GM19238 (cell line): Measurements from ENCODE around the gene GRAP2.
A peak's percentile ranks its signal among the peaks of the same experiment; 100 is the strongest.
"Not testable (repeated sequence)": the region's sequence is repeated elsewhere in the genome, so short reads cannot be mapped to it uniquely, and the experiment has no call there.

Experiments
- DNase-seq: peaks from one replicate; pipeline ENCODE4 v3.0.0; 2011; ENCODE audit warnings: low spot score; ENCODE audit not compliant: insufficient read length

Gene GRAP2

DNA sequence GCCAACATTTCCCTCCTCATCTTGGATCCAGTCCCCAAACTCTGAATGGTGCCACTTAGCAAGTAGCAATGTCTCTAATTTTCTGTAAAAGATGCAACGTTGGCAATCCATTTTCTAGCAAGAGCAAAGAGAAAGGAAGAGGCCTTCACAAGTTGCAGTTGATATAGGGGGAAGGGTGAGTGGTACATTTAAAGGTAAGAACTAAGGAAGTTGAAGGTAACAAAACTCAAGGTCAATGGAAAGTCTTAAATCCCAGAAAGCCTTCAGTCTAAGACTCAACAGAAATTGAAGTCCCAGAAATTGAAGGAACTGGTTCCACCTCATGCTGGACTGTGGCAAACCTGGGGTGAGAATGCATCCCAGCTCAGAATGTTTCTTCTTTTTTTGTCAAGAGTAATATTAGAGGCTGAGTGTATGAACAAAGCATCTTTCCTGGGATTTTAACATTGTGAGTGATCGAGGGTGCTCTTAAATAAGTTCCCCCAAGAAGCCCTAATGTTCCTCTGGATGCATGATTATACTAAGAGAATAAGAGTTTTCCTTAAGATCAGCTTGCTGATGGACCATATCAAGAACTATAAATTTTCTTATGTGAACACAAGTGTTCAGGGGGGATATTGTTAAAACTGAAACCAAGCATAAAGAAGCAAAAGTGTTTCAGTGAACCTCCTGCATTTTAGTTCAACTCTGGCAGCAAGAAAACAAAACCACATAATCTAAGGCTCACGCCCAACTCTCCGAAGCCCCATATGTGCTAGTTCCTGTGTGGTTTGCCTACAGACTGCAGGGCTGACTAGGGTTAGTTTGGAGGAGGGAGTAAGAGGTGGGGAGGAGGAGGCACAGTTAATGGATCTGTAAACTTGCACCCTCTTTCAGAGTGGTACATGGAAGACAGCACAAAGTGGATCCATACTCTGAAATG, at the start of gene GRAP2:
Gene GRAP2 (plus strand): TSS at position 779 of the 922 bp plus-strand sequence. CDS start 46,023 bp downstream, outside the sequence.
- DNase-seq: peak; percentile 23

DNA sequence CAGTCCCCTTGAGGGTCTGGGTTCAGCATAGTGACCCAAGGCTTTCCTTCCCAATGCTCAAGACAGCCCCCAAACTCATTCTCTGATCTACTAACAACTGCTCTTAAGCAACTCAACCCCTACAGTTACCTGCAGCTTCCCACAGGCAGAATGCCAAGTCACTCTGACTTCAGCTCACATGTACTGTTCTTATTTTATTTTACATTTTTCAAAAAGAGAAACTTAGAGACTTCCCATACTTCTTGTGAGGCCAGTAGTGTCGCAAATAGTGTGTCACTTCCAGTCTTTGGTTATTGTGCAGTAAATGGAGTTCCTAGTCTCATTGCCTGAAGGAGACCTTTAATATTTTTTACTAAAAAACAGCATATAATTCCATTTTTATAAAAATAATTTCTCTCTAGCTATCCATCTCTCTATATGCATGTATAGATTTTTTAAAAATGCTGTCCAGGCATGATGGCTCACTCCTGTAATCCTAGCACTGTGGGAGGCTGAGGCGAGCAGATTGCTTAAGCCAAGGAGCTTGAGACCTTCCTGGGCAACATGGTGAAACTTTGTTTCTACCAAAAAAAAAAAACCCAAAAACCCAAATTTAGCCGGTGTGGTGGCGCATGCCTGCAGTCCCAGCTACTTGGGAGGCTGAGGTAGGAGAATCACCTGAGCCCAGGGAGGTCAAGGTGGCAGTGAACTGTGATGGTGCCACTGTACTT, 49.1 kb upstream of the GRAP2 start:
- DNase-seq: no peak

DNA sequence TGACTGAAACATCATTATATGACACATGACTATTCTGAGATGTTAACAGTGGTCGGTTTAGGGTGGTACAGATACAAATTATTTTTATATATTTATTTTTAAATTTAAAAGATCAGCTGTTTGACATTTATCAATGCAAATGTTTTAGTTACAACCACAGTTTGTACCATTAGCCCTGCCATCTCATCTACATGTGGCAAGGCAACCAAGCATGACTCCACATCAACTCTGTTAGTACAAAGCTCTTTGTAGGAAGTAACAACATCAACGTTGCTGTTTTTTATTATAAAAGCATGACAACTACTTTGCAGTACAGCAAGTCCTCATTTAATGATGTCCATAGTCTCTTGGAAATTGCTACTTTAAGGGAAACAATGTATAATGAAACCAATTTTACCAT, 48.1 kb upstream of the GRAP2 start:
- DNase-seq: no peak

DNA sequence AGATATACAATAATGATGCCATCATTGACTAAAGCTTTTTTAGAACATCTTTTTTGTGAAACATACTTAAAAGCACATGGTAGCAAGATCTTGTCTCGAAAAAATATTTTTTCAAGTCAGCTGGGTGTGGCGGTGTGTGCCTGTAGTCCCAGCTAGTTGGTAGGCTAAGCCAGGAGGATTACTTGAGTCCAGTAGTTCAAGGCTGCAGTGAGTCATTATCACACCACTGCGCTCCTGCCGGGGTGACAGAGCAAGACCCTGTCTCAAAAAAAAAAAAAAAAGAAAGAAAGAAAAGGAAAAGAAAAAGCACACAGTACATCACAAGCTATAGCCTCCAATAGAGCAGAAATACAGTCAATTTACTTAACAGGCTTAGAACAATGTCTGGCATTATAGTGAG, 44.3 kb upstream of the GRAP2 start:
- DNase-seq: no peak

DNA sequence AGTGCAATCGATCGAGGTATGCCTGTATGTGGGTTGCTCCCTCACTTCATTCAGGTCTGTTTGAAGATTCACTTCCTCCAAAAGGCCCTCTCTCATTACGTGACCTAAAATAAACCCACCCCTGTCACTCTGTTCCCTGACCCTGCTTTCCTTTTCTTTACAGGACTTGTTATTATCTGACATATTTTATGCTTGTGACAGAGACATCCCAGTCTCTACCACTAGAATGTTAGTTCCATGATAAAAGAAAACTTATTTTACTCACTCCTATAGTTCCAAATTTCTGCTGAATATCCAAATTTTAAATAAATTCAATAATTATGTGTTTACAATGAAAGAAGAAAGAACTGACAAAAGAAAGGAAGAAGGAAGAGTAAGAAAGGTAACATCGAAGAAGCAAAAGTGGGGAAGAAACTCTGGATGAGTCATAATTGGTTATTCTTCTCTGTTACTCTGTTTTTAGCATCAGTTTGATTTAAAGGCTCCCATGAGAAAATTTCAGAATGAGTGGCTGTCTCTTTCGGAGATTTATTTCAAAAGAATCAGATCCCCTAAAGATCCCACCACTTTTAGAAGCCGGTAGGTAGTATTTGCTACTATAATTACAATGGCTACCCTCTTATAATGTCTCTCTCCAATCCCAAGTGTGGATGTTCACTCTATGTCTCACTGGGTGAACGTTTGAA, 40.8 kb upstream of the GRAP2 start:
- DNase-seq: no peak

DNA sequence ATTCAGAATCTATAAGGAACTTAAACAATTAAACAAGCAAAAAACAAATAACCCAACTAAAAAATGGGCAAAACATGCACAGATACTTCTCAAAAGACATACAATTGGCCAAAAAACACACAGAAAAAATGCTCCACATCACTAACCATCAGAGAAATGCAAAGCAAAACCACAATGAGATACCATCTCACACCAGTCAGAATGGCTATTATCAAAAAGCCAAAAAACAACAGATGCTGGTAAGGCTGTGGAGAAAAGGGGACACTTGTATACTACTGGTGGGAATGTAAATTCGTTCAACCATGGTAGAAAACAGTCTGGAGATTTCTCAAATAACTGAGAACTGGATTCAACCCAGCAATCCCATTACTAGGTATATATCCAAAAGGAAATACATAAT, 32.1 kb upstream of the GRAP2 start:
- no peak for DNase-seq

DNA sequence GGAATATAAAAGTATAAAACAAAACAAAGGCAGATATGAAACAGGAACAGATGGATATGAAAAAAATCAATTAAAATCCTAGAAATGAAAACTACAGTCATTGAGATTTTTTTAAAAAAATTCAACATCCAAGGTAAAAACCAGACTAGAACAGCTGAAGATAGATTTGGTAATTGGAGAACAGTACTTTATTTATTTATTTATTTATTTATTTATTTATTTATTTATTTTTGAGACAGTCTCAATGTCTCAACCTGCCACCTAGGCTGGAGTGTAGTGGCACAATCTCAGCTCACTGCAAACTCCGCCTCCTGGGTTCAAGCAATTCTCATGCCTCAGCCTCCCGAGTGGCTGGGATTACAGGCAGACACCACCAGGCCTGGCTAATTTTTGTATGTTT, 31.1 kb upstream of the GRAP2 start:
- not testable (repeated sequence) for DNase-seq

DNA sequence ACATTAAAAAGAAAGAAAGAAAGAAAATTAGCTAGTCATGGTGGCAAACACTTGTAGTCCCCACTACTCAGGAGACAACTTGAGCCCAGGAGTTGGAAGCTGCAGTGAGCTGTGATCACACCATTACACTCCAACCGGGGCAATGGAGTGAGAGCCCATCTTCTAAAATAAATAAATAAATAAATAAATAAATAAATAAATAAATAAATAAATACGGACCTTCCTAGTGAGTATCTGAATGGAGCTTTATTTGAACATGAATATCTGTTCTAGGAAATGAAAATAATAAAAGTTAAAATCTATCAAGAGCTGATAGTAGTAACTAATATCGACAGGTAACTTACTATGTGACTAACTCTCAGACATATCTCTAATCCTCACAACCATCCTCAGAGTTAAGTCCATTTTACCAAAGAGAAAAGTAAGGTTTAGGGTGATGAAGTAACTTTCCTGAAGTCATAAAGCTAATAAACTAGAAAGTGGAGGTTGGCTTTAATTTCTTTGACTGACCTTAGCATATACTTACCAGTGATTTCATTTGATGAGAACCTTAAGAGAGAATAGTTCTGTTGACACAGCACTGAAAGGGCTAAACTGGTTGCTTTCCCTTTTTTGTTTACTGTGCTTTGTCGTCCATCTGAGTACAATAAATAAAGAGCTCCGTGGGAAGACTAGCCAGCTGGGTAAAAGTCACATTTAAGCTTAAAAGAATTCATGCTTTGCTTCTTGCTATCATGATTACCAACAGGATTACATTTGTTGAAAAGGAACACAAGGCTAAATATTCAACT, 29.7 kb upstream of the GRAP2 start:
- DNase-seq: no peak

DNA sequence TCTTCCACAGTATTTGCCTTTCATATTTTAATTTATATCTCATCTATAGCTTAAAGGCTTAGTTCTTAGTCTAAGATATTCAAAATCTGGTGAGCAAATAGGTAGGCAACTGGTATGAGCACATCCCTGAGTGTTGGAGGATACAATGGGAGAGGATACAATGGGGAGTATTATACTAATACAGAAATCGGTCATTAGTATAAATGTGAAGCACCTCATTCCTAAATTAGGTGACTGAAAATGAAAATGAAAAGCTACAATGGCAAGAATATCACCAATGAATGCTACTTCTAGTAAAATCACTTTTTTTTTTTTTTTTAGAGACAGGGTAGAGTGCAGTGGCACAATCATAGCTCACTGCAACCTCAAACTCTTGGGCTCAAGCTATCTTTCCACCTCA, 28.3 kb upstream of the GRAP2 start:
- no peak for DNase-seq

DNA sequence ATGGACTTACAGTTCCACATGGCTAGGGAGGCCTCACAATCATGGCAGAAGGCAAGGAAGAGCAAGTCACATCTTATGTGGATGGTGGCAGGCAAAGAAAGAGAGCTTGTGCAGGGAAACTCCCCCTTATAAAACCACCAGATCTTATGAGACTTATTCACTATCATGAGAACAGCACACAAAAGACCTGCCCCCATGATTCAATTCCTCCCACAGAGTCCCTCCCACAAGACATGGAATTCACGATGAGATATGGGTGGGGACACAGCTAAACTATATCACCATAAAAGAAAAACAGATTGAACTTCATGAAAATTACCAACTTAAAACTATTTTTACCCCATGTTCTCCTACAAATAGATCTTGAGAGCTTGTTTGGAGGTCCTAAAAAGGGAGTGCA, 26.9 kb upstream of the GRAP2 start:
- DNase-seq: no peak

DNA sequence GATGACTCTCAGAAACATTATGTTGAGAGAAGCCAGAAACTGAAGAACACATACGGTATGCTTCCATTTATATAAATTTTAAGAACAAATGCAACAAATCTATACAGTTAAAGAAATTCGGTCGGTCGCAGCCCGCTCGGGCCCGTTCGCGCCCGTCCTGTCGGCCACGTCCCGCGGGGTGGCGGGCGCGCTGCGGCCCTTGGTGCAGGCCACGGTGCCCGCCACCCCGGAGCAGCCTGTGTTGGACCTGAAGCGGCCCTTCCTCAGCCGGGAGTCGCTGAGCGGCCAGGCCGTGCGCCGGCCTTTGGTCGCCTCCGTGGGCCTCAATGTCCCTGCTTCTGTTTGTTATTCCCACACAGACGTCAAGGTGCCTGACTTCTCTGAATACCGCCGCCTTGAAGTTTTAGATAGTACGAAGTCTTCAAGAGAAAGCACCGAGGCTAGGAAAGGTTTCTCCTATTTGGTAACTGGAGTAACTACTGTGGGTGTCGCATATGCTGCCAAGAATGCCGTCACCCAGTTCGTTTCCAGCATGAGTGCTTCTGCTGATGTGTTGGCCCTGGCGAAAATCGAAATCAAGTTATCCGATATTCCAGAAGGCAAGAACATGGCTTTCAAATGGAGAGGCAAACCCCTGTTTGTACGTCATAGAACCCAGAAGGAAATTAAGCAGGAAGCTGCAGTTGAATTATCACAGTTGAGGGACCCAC, 25.6 kb upstream of the GRAP2 start:
- DNase-seq: not testable (repeated sequence)

DNA sequence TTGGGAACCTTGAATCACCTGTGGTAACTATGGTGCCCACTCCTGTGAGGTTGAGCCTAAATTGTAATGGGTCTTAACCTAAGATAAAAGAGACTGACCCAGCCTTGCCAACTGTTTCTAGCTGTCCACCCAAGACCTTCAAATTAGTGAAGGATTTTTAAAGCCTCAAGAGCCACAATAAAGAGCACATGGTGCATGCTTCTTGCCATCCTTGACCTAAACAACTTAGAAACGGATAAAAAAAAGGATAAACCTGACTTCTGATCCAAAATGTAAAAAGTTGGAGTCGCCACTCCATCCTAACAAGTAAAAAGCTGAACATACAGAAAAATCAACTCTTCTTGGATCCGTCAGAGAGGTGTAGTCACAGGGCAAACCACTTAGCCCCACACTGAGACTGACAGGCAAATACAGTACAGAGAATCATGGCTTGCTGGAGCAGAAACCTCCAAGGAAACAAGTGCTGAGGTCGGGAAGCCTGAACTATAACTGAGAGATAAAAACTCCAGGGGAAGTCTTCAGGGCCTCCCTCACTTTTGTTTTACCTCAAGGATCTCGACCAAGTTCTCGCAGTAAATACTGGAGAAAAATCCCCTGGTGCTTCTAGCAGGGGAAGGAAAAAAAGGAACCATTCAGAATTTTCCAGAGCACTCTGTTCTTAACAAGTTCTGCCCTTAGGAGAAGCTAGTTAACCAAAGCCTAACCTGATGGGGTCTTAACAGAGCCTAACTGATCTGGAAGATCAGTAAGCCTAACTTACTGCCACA, 23.6 kb upstream of the GRAP2 start:
- DNase-seq: no peak

DNA sequence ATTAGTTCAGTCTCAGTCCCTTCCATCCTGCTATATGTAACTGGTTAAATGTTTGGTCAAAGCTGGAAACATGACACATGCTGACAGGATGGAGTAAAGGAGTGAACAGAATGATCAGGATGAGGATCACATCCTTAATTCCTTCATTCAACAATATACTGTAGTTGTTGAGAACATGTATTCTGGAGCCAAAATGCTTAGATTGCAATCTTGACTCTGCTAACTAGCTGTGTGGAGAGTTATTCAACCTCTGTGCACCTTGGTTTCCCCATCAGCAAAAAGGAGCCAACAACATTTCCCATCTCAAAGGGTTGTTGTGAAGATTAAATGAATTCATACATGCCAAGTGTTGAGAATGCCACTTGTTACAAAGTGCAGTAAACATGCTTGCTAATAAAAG, 20.2 kb upstream of the GRAP2 start:
- DNase-seq: no peak

DNA sequence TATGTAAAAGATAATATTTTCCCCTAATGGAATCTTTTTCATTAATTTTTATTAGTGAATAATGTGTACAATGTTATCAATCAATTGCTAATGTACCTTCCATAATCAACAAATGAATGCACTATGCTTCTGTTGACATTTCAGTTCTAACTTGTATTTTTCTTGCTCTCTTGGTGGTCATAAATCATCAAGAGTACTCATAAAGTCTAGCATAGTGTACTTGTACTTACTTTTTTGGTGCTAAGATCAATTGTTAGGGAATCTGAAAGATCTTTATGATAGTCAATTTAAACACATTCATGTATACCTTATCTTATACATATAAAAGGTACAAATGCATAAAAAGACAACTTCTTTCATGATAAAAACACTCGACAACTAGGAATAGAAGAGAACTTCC, 17.8 kb upstream of the GRAP2 start:
- no peak for DNase-seq

DNA sequence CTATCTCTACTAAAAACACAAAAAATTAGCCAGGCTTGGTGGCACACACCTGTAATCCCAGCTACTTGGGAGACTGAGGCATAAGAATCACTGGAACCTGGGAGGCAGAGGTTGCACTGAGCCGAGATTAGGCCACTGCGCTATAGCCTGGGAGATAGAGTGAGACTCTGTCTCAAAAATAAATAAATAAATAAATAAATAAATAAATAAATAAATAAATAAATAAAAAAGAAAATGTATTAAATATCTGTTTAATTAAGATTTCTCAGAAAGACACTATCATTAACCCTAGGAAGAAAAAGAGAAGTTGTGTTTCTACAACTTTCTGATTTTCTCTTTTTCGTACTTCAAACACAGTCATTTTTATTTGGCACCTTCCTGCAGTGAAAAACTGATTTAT, 11.0 kb upstream of the GRAP2 start:
- DNase-seq: not testable (repeated sequence)

DNA sequence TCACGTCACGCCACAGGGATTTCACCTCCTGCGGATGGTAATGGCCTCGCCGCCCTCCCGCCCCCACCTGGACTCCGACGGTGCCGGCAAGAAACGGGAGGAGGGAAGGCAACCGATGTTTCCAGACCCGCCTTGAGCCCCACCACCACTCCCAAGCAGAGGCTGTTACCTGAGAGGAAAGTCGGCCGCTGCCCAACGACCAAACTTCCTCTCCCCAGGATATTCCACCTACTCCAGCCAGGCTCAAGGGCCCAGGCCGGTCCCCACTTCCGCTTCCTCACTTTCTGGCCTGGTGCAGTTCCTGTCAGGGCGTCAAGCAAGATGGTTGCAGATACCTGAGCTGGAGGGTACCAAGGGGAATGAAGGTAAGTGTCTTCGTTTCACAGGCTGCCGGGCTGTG, 7.4 kb upstream of the GRAP2 start, which contains the start of gene ENTHD1:
Gene ENTHD1 (minus strand): TSS at position 235 of the 400 bp plus-strand sequence. CDS start 6,012 bp downstream, outside the sequence.
- DNase-seq: no peak

DNA sequence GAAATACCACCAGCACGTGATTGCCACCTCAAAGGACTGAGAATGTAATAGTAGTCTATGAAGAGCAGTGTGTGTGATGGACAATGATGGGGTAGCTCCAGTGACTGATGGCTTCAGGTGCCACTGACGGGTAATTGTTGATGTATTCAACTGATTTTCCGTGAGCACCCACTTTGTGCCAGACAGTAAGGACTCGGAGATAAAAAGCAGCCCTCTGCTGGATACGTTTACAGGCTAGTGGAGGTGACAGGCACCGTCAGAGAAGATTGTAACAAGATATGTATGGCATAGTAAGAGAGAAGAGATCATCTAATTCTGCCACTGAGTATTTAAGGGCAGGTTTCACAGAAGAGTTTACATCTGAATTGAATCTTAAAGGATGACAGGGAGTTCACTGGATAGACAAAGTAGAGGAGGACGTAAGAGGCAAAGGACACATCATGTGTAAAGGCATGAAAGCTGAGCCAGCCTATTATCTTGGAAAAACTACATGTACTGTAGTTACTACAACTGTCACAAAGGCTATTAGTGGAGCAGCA, 6.3 kb upstream of the GRAP2 start:
- no peak for DNase-seq

DNA sequence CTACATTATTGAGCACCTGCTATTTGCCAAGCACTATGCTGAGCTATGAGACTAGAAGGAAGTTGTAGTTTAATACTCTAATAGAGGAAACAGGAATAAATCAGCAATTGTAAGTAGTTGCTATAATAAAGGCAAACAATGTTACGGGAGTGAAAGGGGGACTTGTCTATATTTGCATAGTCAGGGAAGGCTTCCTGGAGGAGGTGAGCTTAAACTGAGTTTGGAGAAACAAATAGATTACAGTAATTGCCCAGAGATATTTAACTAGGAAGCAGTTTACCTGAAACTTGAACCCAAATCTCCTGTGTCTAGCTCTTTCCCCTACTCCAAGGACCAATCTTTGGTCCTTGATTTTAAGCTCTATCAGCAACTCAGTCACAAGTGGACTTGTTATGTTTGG, 5.2 kb upstream of the GRAP2 start:
- no peak for DNase-seq

DNA sequence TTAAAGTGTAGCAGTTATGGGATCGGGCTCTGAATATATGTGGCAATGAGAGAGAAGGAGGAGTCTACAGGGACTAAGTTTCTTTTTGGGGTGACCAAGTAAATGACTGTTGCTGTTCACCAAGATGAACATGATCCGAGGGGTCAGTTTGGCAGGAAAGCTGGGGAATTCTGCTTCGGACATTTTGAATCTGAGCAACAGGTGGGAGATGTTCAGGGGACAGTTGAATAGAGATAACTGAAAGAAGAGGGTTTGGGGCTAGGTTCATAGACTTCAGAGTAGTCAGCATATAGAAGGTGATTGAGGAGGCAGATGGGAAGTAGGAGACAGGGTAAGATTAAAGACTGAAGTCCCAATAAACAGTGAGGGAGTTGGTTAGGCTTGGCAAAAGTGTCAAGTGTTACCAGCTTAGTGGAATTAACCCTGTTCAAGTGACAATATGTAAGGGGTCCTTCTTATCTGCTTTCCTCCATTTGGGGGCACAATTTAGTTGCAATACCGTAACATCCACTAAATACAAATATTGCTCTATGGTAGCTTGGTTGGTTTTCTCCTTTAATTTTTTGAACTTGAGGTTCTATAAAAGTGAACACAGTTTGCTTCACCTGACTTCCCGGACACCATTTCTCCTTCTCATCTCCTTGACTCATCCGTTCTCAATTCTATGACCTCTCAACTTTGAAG, 4.4 kb upstream of the GRAP2 start:
- DNase-seq: no peak
